Esophagus muscularis mucosa (tissue), 2 donors: ENCODE measurements around the gene ETV3.

Source experiments
- EP300 ChIP-seq: sonication (generic); formaldehyde crosslinking; IDR thresholded peaks from one replicate; pipeline ENCODE4 v1.6.1; 2017; ENCODE audit warnings: antibody characterized with exemption
- POLR2A ChIP-seq: fragments of 450-650 bp; IDR thresholded peaks from one replicate; pipeline ENCODE4 v1.6.1; 2017; ENCODE audit warnings: antibody characterized with exemption, moderate library complexity, mild to moderate bottlenecking, low read depth

DNA sequence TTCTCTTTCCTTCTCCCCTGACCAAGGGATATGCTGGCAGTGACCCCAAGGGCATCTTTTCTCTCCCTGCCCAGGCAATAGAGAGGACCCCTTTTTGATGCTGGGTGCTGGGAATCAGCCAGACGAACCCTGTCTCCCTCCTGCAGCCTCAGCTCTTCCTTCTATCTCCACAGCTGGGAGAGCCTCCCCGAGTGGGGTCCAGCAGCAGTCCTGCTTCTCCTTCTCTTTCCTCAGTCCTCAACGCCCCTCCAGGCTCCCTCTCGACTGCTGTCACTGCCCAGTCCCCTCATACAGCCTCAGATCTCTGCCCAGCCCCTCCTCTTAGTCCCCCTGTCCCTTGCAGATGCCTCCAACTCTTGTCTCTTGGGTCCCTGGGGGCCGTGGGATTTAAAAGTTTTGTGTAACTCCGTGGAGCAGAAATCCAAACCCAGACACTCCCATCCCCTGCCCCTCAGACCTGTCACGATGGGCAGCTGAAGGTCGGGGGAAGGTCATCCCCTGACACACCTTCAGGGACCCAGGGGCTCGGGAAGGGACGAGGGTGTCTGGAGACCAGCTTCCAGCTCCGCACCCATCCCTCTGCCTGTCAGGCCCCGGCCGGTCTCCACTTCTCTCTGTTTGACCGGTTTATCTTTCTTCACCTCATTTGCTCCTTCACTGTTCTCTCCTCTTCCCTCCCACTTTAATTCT lies 32.8 kb downstream of the ETV3 start:
- TF ChIP-seq EP300, result no peak
- no peak for TF ChIP-seq POLR2A
